GM12864 (cell line): Measurements from ENCODE around the gene AGPAT1.
"Not testable (repeated sequence)": the region's sequence is repeated elsewhere in the genome, so short reads cannot be mapped to it uniquely, and the experiment has no call there.

Source experiments
- DNase-seq: peaks from one replicate; pipeline ENCODE4 v3.0.0-alpha.2; 2011; ENCODE audit warnings: low read depth
- H3K4me3 ChIP-seq: 2 replicates; pipeline ENCODE4 v1.5.1; 2011; ENCODE audit warnings: mild to moderate bottlenecking, low read depth, low read length, control low read depth
- CTCF ChIP-seq: IDR thresholded peaks from 2 replicates; pipeline ENCODE4 v1.5.1; 2011; ENCODE audit warnings: low read depth, mild to moderate bottlenecking, moderate library complexity, low read length, control low read depth, inconsistent platforms; ENCODE audit errors: missing control alignments

AGPAT1 gene

GRCh38 chr6:32149932-32150870 lies 25.7 kb downstream of the AGPAT1 start:
- no peak overlapping the region for H3K4me3 ChIP-seq
- no peak for TF ChIP-seq CTCF
- DNase-seq, result no peak

- DNase-seq, result no peak
- no peak overlapping the region for H3K4me3 ChIP-seq
- no peak for TF ChIP-seq CTCF
Measured at GRCh38 chr6:32149092-32149755, 26.7 kb downstream of the AGPAT1 start.

GRCh38 chr6:32148289-32149091 lies 27.4 kb downstream of the AGPAT1 start:
- DNase-seq, result no peak
- TF ChIP-seq CTCF, result no peak
- H3K4me3 ChIP-seq, result no peak overlapping the region

- TF ChIP-seq CTCF, result peak; percentile 15
- no peak for DNase-seq
Measured at GRCh38 chr6:32147401-32148132, 28.3 kb downstream of the AGPAT1 start.

GRCh38 chr6:32146687-32147086 lies 29.2 kb downstream of the AGPAT1 start:
- no peak for TF ChIP-seq CTCF
- no peak overlapping the region for H3K4me3 ChIP-seq
- no peak for DNase-seq

More at GRCh38 chr6:32147401-32148132, 28.3 kb downstream of the AGPAT1 start:
- H3K4me3 ChIP-seq, result no peak overlapping the region

GRCh38 chr6:32146287-32146686 lies 29.6 kb downstream of the AGPAT1 start:
- no peak overlapping the region for H3K4me3 ChIP-seq
- DNase-seq, result no peak
- no peak for TF ChIP-seq CTCF

- not testable (repeated sequence) for DNase-seq, H3K4me3 ChIP-seq
Measured at GRCh38 chr6:32144238-32144637, 31.6 kb downstream of the AGPAT1 start.
